HFF-Myc (cell line): ENCODE data around the gene SIPA1.

Experiments
- DNase-seq: peaks from one replicate; pipeline ENCODE4 v3.0.0-alpha.2; 2011; ENCODE audit warnings: low read depth; ENCODE audit errors: extremely low read depth
- H3K4me3 ChIP-seq: replicated peaks from 2 replicates; pipeline ENCODE4 v1.5.1; 2011; ENCODE audit warnings: low read depth, mild to moderate bottlenecking, control low read depth, low read length
- TF ChIP-seq, protein P1 (sequence below): IDR thresholded peaks from 2 replicates; pipeline ENCODE4 v1.5.1; 2012; ENCODE audit warnings: mild to moderate bottlenecking, low read depth, low read length, control low read depth; ENCODE audit errors: missing control alignments

The SIPA1 gene

DNA sequence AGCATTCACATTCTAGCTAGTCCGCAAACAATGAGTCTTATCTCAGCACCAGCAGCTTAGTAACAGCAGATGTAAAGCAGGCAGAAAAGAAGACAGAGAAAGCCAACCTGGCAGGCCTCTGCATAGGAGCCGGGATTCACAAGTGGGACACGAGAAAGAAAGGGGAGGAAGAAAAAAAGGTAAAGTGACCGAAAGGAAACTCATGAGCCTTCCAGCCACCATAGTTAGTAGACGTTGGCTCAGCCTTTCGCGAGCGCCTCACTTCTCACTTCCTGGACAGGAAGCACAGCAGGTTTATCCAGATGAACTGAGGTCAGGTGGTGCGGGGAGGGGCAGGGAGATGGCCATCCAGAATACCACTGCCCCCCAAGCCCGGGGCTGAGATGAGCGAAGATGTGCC, 54.5 kb downstream of the SIPA1 start:
- no peak for DNase-seq
- TF ChIP-seq, protein P1, sequence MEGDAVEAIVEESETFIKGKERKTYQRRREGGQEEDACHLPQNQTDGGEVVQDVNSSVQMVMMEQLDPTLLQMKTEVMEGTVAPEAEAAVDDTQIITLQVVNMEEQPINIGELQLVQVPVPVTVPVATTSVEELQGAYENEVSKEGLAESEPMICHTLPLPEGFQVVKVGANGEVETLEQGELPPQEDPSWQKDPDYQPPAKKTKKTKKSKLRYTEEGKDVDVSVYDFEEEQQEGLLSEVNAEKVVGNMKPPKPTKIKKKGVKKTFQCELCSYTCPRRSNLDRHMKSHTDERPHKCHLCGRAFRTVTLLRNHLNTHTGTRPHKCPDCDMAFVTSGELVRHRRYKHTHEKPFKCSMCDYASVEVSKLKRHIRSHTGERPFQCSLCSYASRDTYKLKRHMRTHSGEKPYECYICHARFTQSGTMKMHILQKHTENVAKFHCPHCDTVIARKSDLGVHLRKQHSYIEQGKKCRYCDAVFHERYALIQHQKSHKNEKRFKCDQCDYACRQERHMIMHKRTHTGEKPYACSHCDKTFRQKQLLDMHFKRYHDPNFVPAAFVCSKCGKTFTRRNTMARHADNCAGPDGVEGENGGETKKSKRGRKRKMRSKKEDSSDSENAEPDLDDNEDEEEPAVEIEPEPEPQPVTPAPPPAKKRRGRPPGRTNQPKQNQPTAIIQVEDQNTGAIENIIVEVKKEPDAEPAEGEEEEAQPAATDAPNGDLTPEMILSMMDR = no peak
- H3K4me3 ChIP-seq = no peak overlapping the region

DNA sequence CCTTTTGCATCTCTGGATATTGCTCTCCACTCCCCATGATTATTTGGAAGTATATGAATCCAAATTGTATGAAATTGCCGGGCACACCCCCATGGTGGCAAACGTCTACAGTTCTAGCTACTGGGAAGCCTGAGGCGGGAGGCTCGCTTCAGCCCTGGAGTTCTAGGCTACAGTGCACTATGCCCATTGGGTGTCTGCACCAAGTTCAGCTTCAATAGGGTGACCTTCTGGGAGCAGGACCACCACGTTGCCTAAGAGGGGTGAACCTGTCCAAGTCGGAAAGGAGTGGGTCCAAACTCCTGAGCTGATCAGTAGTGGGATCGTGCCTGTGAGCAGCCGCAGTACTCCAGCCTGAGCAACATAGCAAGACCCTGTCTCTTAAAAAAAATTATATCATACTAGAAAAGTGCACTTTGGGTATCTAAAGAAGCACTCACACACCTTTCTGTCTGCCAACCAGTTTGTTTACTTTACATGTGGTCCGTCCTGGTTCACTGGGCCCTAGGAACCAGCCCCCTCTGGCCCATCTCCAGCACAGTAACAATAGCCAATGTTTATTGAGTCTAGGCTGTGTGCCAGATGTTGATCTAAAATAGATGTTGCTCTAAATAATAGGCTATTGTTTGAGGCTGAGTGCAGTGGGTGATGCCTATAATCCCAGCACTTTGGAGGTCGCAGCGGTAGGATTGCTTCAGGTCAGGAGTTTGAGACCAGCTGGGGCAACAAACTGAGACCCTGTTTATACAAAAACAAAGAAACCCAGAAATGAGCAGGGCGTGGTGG, 57.7 kb downstream of the SIPA1 start:
- TF ChIP-seq, protein P1 = no peak
- DNase-seq = no peak
- H3K4me3 ChIP-seq = no peak overlapping the region

DNA sequence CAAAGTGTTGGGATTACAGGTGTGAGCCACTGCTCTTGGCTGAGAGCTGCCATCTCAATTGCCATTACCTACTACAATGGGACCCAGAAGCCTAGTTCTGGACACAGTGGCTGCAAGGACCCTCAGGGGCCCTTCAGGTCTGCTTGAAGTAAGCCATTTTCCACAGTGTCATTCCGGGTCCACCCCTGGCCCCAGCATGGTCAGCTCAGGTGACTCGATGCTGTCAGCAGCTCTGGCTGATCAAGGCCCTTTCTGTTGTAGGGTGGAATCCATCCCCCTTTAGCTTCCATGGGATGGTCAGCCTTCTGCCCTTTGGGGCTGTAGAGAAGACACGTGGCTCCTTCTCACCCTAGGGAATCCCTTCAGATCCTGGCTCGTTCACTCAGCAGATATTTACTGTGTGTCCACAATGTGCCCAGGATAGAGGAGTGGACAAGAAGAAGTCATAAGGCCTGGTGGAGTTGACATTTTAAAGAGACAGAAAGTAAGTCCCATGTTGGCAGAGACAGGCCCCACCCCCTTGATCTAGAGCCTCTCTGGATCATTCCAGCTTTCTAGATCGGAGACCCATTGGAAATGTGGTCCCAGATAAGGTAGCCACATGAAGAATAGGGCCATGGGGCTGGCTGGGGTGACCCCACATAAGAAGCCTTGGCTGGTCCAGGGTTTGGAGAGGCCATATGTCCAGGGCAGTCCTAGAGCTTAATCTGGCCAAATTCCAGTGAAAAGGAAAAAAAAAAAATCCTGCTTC, 59.1 kb downstream of the SIPA1 start:
- TF ChIP-seq, protein P1 = no peak
- no peak overlapping the region for H3K4me3 ChIP-seq
- DNase-seq = no peak

DNA sequence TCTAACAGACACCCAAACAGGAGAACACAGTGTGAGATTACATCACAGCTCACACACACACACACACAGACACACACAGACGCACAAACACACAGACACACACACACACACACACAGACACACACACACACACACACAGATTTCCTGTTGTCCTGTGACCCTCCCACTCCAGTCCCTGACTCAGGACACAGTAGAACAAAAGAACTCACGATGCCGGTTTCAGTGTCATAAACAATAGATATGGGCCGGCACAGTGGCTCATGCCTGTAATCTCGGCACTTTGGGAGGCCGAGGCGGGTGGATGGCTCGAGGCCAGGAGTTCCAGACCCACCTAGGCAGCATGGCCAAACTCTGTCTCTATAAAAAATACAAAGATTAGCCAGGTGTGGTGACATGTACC, 60.3 kb downstream of the SIPA1 start:
- TF ChIP-seq, protein P1 = no peak
- DNase-seq = no peak
- H3K4me3 ChIP-seq = no peak overlapping the region

DNA sequence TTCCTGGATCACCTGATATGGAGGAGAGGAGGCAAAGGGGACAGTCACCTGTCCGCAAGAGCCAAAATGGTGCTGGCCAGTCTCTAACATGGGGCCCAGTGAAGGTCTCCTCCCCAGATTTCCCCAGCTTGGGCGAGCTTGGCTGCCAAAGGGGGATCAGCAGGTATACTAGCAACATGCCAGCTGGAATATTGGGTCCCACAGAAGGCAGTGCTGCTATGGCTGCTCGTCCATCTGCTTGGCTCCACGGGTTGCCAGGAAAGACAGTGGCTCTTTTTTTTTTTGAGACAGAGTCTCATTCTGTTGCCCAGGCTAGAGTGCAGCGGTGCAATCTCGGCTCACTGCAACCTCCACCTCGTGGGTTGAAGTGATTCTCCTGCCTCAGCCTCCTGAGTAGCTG, 61.4 kb downstream of the SIPA1 start:
- no peak for DNase-seq
- H3K4me3 ChIP-seq = no peak overlapping the region
- TF ChIP-seq, protein P1 = no peak

DNA sequence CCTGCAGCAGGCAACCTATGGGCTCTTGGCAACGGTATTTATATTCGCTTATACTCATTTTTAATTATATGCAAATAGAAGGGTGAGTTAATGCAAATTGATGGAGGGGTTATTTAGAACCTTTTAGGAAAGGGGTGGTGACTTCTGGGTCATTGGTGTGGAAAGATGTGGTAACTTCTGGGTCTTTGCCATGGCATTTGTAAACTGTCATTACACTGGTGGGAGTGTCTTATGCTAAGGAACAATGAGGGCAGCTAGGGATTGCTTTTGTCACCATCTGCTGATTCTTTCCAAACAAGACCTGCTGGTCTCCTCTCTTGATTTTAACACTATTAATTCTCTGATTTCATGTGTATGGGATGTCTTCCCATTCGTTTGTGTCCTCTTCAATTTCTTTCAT, 62.5 kb downstream of the SIPA1 start:
- TF ChIP-seq, protein P1 = no peak
- no peak for DNase-seq
- H3K4me3 ChIP-seq = no peak overlapping the region
